OCI-LY1 (cell line): ENCODE measurements around the gene CDC6.

Experiments
- H2AFZ ChIP-seq: fragments of 200-600 bp; sonication (generic), shearing (Covaris generic); 2 replicates; pipeline ENCODE4 v1.6.0; 2014; ENCODE audit warnings: antibody characterized with exemption, mild to moderate bottlenecking, low read length
- H3F3A ChIP-seq: fragments of 200-600 bp; sonication (generic), shearing (Covaris generic); 2 replicates; pipeline ENCODE4 v1.6.0; 2014; ENCODE audit warnings: mild to moderate bottlenecking, antibody characterized with exemption, low read length, moderate library complexity; ENCODE audit not compliant: insufficient read depth
- H3K27ac ChIP-seq: fragments of 200-600 bp; sonication (generic); 2 replicates; pipeline ENCODE4 v1.5.1; 2014; ENCODE audit warnings: low read length, mixed run types, mild to moderate bottlenecking, low read depth; ENCODE audit not compliant: poor library complexity, severe bottlenecking
- H3K27me3 ChIP-seq: fragments of 200-600 bp; sonication (generic); 2 replicates; pipeline ENCODE4 v1.6.0; 2014; ENCODE audit warnings: antibody characterized with exemption, mild to moderate bottlenecking, low read length, moderate library complexity; ENCODE audit not compliant: insufficient read depth
- H3K36me3 ChIP-seq: fragments of 200-600 bp; sonication (generic); 2 replicates; pipeline ENCODE4 v1.6.1; 2014; ENCODE audit warnings: mild to moderate bottlenecking, antibody characterized with exemption, low read length, moderate library complexity, mixed read lengths; ENCODE audit not compliant: insufficient read depth
- H3K4me1 ChIP-seq: fragments of 200-600 bp; sonication (generic); 2 replicates; pipeline ENCODE4 v1.5.1; 2014; ENCODE audit warnings: mild to moderate bottlenecking, low read length, moderate library complexity; ENCODE audit not compliant: insufficient read depth, severe bottlenecking
- H3K4me2 ChIP-seq: fragments of 200-600 bp; sonication (generic), shearing (Covaris generic); 2 replicates; pipeline ENCODE4 v1.6.1; 2014; ENCODE audit warnings: low read length
- H3K4me3 ChIP-seq: fragments of 200-600 bp; sonication (generic); 2 replicates; pipeline ENCODE4 v1.5.1; 2014; ENCODE audit warnings: low read length, low read depth, mild to moderate bottlenecking, mixed read lengths; ENCODE audit not compliant: poor library complexity, severe bottlenecking
- H3K79me2 ChIP-seq: fragments of 200-600 bp; shearing (Covaris generic); 2 replicates; pipeline ENCODE4 v1.6.1; 2016; ENCODE audit warnings: mixed run types, low read length, mixed read lengths; ENCODE audit not compliant: insufficient read depth
- H3K9ac ChIP-seq: fragments of 200-600 bp; sonication (generic), shearing (Covaris generic); 2 replicates; pipeline ENCODE4 v1.6.1; 2014; ENCODE audit warnings: mild to moderate bottlenecking, low read length, mixed read lengths
- H3K9me2 ChIP-seq: fragments of 200-600 bp; sonication (generic), shearing (Covaris generic); 2 replicates; pipeline ENCODE4 v1.6.1; 2014; ENCODE audit warnings: low read depth, mild to moderate bottlenecking, low read length, mixed read lengths
- H3K9me3 ChIP-seq: fragments of 200-600 bp; shearing (Covaris generic); 2 replicates; pipeline ENCODE4 v1.6.1; 2014; ENCODE audit warnings: low read length, mixed read lengths
- H4K20me1 ChIP-seq: fragments of 200-600 bp; sonication (generic), shearing (Covaris generic); 2 replicates; pipeline ENCODE4 v1.6.0; 2016; ENCODE audit warnings: mild to moderate bottlenecking, low read length; ENCODE audit not compliant: insufficient read depth
- EZH2 ChIP-seq: fragments of 200-600 bp; sonication (generic), shearing (Covaris generic); IDR thresholded peaks from 2 replicates; pipeline ENCODE4 v1.8.0; 2017; ENCODE audit warnings: borderline replicate concordance, mixed run types, mild to moderate bottlenecking, antibody characterized with exemption, low read length, moderate library complexity, mixed read lengths
- TF ChIP-seq, protein P1 (sequence below): fragments of 200-600 bp; sonication (generic), shearing (Covaris generic); IDR thresholded peaks from 2 replicates; pipeline ENCODE4 v1.5.1; 2017; ENCODE audit warnings: mild to moderate bottlenecking, antibody characterized with exemption, low read length, moderate library complexity, mixed read lengths

Gene CDC6

DNA sequence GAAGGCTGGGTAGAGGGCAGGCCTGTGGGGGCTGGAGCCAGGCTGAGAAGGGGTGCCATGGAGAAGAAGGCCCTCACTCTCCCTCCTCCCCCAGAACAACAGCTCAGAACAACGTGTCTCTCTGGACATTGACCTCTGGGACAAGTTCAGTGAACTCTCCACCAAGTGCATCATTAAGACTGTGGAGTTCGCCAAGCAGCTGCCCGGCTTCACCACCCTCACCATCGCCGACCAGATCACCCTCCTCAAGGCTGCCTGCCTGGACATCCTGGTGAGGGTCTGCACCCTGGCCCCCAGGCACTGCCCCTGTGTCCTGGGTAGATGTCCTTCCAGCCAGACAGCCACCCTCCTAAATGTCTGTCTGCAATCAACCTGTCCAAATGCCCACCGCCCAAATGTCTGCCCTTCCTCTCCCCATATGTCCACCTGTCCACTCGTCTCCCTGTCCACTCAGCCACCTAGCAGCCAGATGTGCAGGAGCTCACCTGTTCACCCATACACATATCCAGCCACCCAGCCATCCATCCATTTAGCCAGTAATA is 64.6 kb downstream of the CDC6 start:
- no peak overlapping the region for H3K27ac ChIP-seq
- no peaks in the 10 kb centered on the region for H3K79me2 ChIP-seq
- no peaks in the 10 kb centered on the region for H3K9me3 ChIP-seq
- peaks cover 3% of the 10 kb centered on the region for H3K4me1 ChIP-seq
- no peak overlapping the region for H3K4me2 ChIP-seq
- H3K27me3 ChIP-seq, result peaks cover 5% of the 10 kb centered on the region; the same call in 1 of the 2 replicates
- no peak overlapping the region for H3K4me3 ChIP-seq
- H3K9me2 ChIP-seq, result no peaks in the 10 kb centered on the region
- TF ChIP-seq, protein P1, sequence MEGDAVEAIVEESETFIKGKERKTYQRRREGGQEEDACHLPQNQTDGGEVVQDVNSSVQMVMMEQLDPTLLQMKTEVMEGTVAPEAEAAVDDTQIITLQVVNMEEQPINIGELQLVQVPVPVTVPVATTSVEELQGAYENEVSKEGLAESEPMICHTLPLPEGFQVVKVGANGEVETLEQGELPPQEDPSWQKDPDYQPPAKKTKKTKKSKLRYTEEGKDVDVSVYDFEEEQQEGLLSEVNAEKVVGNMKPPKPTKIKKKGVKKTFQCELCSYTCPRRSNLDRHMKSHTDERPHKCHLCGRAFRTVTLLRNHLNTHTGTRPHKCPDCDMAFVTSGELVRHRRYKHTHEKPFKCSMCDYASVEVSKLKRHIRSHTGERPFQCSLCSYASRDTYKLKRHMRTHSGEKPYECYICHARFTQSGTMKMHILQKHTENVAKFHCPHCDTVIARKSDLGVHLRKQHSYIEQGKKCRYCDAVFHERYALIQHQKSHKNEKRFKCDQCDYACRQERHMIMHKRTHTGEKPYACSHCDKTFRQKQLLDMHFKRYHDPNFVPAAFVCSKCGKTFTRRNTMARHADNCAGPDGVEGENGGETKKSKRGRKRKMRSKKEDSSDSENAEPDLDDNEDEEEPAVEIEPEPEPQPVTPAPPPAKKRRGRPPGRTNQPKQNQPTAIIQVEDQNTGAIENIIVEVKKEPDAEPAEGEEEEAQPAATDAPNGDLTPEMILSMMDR, result no peak
- no peak for TF ChIP-seq EZH2
- H3K36me3 ChIP-seq, result no peaks in the 10 kb centered on the region
- no peaks in the 10 kb centered on the region for H4K20me1 ChIP-seq
- H2AFZ ChIP-seq, result no peak overlapping the region
- H3F3A ChIP-seq, result no peaks in the 10 kb centered on the region
- H3K9ac ChIP-seq, result no peak overlapping the region

DNA sequence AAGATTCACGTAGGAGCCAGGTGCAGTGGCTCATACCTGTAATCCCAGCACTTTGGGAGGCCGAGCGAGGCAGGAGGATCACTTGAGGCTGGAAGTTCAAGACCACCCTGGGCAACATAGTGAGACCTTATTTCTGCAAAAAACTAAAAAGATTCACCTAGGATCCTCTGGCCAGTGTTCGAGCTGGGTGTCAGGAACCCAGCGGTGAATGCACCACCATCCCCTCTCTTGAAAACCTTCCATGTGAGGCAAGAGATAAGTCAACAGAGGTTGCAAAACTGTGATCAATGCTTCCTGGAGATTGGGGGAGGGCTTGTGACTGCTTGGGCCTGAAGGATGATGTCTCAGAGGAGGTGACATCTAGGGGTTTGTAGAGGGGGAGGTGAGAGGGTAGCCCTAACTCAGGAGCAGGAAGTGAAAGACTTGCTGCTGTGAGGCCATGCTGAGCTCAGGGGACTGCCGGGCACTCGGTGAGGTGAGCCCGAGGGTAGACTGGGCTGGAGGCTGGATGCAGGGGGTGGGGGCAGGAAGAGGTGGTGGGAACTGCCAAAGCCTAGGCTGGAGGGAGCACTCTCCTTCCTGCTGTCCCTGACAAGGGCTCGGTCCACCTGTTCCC is 65.2 kb downstream of the CDC6 start:
- peaks cover under 1% of the 10 kb centered on the region for H3K4me1 ChIP-seq
- TF ChIP-seq, protein P1, result no peak
- no peak for TF ChIP-seq EZH2
- no peaks in the 10 kb centered on the region for H3F3A ChIP-seq
- no peak overlapping the region for H3K27ac ChIP-seq
- no peak overlapping the region for H3K9ac ChIP-seq
- no peaks in the 10 kb centered on the region for H3K9me3 ChIP-seq
- H2AFZ ChIP-seq, result no peak overlapping the region
- no peaks in the 10 kb centered on the region for H4K20me1 ChIP-seq
- no peak overlapping the region for H3K4me3 ChIP-seq
- H3K9me2 ChIP-seq, result no peaks in the 10 kb centered on the region
- H3K79me2 ChIP-seq, result no peaks in the 10 kb centered on the region
- H3K4me2 ChIP-seq, result no peak overlapping the region
- no peaks in the 10 kb centered on the region for H3K36me3 ChIP-seq
- H3K27me3 ChIP-seq, result peaks cover 5% of the 10 kb centered on the region; the same call in 1 of the 2 replicates
